HEK293 (cell line): ENCODE measurements around the gene YTHDC2.

Source experiments
- CTCF ChIA-PET: fragments of 350-600 bp; formaldehyde crosslinking; extraction: SDS; loops from one replicate; lab custom pipeline; 2021; ENCODE audit warnings: antibody characterized with exemption; lab: Yijun Ruan, JAX
- POLR2A ChIA-PET: fragments of 300-600 bp; formaldehyde crosslinking; extraction: SDS; loops from one replicate; lab custom pipeline; 2020; ENCODE audit warnings: antibody characterized with exemption, inconsistent platforms; lab: Yijun Ruan, JAX
- H3K27ac ChIP-seq: fragments of 200-500 bp; sonication (Bioruptor generic); 2 replicates; pipeline ENCODE4 v1.5.1; 2014; ENCODE audit warnings: low read depth, low read length, control low read depth, inconsistent platforms; ENCODE audit errors: extremely low read depth
- H3K36me3 ChIP-seq, 2 experiments: fragments of 200-500 bp in 1 of 2; sonication (Bioruptor generic) in 1 of 2; 1 replicate in 1 of 2; 2 replicates in 1 of 2; pipeline ENCODE4 v1.5.1; 2014 to 2017; ENCODE audit warnings: inconsistent platforms in 2 of 2, low read length in 2 of 2; ENCODE audit not compliant: control insufficient read depth in 2 of 2, insufficient read depth in 1 of 2
- H3K4me1 ChIP-seq: fragments of 200-500 bp; sonication (Bioruptor generic); 2 replicates; pipeline ENCODE4 v1.5.1; 2014; ENCODE audit warnings: mild to moderate bottlenecking, low read length, inconsistent platforms; ENCODE audit not compliant: control insufficient read depth, insufficient read depth
- H3K4me3 ChIP-seq: 2 replicates; pipeline ENCODE4 v1.5.1; 2011; ENCODE audit warnings: low read depth, mild to moderate bottlenecking, control low read depth, low read length, moderate library complexity
- H3K9me3 ChIP-seq: fragments of 200-500 bp; sonication (Bioruptor generic); 2 replicates; pipeline ENCODE4 v1.5.1; 2014; ENCODE audit warnings: low read depth, low read length, inconsistent platforms; ENCODE audit not compliant: control insufficient read depth, insufficient read depth
- FEZF1 ChIP-seq: fragments of 450-650 bp; formaldehyde crosslinking; IDR thresholded peaks from 2 replicates; pipeline ENCODE4 v1.5.1; 2016; ENCODE audit warnings: missing biosample characterization, missing genetic modification characterization
- GLIS1 ChIP-seq: fragments of 450-650 bp; formaldehyde crosslinking; IDR thresholded peaks from 2 replicates; pipeline ENCODE4 v1.5.1; 2016; ENCODE audit warnings: missing biosample characterization, missing genetic modification characterization
- KLF1 ChIP-seq: fragments of 450-650 bp; formaldehyde crosslinking; IDR thresholded peaks from 2 replicates; pipeline ENCODE4 v1.5.1; 2016; ENCODE audit warnings: missing biosample characterization, missing genetic modification characterization
- KLF16 ChIP-seq: fragments of 450-650 bp; formaldehyde crosslinking; IDR thresholded peaks from 2 replicates; pipeline ENCODE4 v1.5.1; 2017; ENCODE audit warnings: missing biosample characterization, missing genetic modification characterization
- SETDB1 ChIP-seq: IDR thresholded peaks from one replicate; pipeline ENCODE4 v1.6.1; 2017; ENCODE audit warnings: mild to moderate bottlenecking, low read length, moderate library complexity, mixed read lengths; ENCODE audit not compliant: insufficient read length
- SP7 ChIP-seq: fragments of 450-650 bp; formaldehyde crosslinking; IDR thresholded peaks from 2 replicates; pipeline ENCODE4 v1.5.1; 2016; ENCODE audit warnings: missing biosample characterization, missing genetic modification characterization
- ZBTB1 ChIP-seq: fragments of 450-650 bp; formaldehyde crosslinking; IDR thresholded peaks from 2 replicates; pipeline ENCODE4 v1.5.1; 2016; ENCODE audit warnings: missing biosample characterization, missing genetic modification characterization
- ZFP69B ChIP-seq: fragments of 450-650 bp; formaldehyde crosslinking; IDR thresholded peaks from 2 replicates; pipeline ENCODE4 v1.5.1; 2016; ENCODE audit warnings: missing biosample characterization, missing genetic modification characterization
- ZIC2 ChIP-seq: fragments of 450-650 bp; formaldehyde crosslinking; IDR thresholded peaks from 2 replicates; pipeline ENCODE4 v1.5.1; 2016; ENCODE audit warnings: missing biosample characterization, missing genetic modification characterization
- ZNF223 ChIP-seq: fragments of 450-650 bp; formaldehyde crosslinking; IDR thresholded peaks from 2 replicates; pipeline ENCODE4 v1.5.1; 2016; ENCODE audit warnings: missing biosample characterization, missing genetic modification characterization
- ZNF239 ChIP-seq: fragments of 450-650 bp; formaldehyde crosslinking; IDR thresholded peaks from 2 replicates; pipeline ENCODE4 v1.5.1; 2016; ENCODE audit warnings: missing biosample characterization, missing genetic modification characterization
- ZNF391 ChIP-seq: fragments of 450-650 bp; formaldehyde crosslinking; IDR thresholded peaks from 2 replicates; pipeline ENCODE4 v1.5.1; 2016; ENCODE audit warnings: low read depth, missing biosample characterization, missing genetic modification characterization, borderline replicate concordance
- ZNF426 ChIP-seq: fragments of 450-650 bp; formaldehyde crosslinking; IDR thresholded peaks from 2 replicates; pipeline ENCODE4 v1.5.1; 2017; ENCODE audit warnings: missing biosample characterization, missing genetic modification characterization, mild to moderate bottlenecking, inconsistent platforms, moderate library complexity
- ZNF529 ChIP-seq: fragments of 450-650 bp; formaldehyde crosslinking; IDR thresholded peaks from 2 replicates; pipeline ENCODE4 v1.5.1; 2017; ENCODE audit warnings: missing genetic modification characterization, missing biosample characterization; ENCODE audit not compliant: insufficient replicate concordance
- ZNF585B ChIP-seq: fragments of 450-650 bp; formaldehyde crosslinking; IDR thresholded peaks from 2 replicates; pipeline ENCODE4 v1.5.1; 2016; ENCODE audit warnings: missing biosample characterization, missing genetic modification characterization
- ZNF610 ChIP-seq: fragments of 450-650 bp; formaldehyde crosslinking; IDR thresholded peaks from 2 replicates; pipeline ENCODE4 v1.5.1; 2016; ENCODE audit warnings: missing biosample characterization, missing genetic modification characterization, borderline replicate concordance
- ZNF621 ChIP-seq: fragments of 450-650 bp; formaldehyde crosslinking; IDR thresholded peaks from 2 replicates; pipeline ENCODE4 v1.5.1; 2017; ENCODE audit warnings: missing biosample characterization, missing genetic modification characterization
- ZNF624 ChIP-seq: fragments of 450-650 bp; formaldehyde crosslinking; IDR thresholded peaks from 2 replicates; pipeline ENCODE4 v1.5.1; 2017; ENCODE audit warnings: missing biosample characterization, missing genetic modification characterization
- ZNF664 ChIP-seq: fragments of 450-650 bp; formaldehyde crosslinking; IDR thresholded peaks from 2 replicates; pipeline ENCODE4 v1.5.1; 2016; ENCODE audit warnings: missing biosample characterization, missing genetic modification characterization
- ZNF843 ChIP-seq: fragments of 450-650 bp; formaldehyde crosslinking; IDR thresholded peaks from 2 replicates; pipeline ENCODE4 v1.5.1; 2016; ENCODE audit warnings: missing biosample characterization, missing genetic modification characterization
- TF ChIP-seq, protein P1 (sequence below): fragments of 450-650 bp; formaldehyde crosslinking; IDR thresholded peaks from 2 replicates; pipeline ENCODE4 v1.5.1; 2016; ENCODE audit warnings: missing biosample characterization, missing genetic modification characterization
- TF ChIP-seq, protein P2 (sequence below): fragments of 450-650 bp; formaldehyde crosslinking; IDR thresholded peaks from 2 replicates; pipeline ENCODE4 v1.5.1; 2017; ENCODE audit warnings: missing biosample characterization, missing genetic modification characterization
- TF ChIP-seq, protein P3 (sequence below): fragments of 450-650 bp; formaldehyde crosslinking; IDR thresholded peaks from 2 replicates; pipeline ENCODE4 v1.5.1; 2016; ENCODE audit warnings: missing biosample characterization, missing genetic modification characterization
- TF ChIP-seq, protein P4 (sequence below): fragments of 450-650 bp; formaldehyde crosslinking; IDR thresholded peaks from 2 replicates; pipeline ENCODE4 v1.5.1; 2016; ENCODE audit warnings: missing biosample characterization, missing genetic modification characterization
- TF ChIP-seq, protein P5 (sequence below): IDR thresholded peaks from 2 replicates; pipeline ENCODE4 v1.6.1; 2011; ENCODE audit warnings: mild to moderate bottlenecking, low read depth, low read length, borderline replicate concordance
- TF ChIP-seq, protein P6 (sequence below): fragments of 450-650 bp; formaldehyde crosslinking; IDR thresholded peaks from 2 replicates; pipeline ENCODE4 v1.5.1; 2016; ENCODE audit warnings: missing biosample characterization, missing genetic modification characterization

YTHDC2 gene

DNA sequence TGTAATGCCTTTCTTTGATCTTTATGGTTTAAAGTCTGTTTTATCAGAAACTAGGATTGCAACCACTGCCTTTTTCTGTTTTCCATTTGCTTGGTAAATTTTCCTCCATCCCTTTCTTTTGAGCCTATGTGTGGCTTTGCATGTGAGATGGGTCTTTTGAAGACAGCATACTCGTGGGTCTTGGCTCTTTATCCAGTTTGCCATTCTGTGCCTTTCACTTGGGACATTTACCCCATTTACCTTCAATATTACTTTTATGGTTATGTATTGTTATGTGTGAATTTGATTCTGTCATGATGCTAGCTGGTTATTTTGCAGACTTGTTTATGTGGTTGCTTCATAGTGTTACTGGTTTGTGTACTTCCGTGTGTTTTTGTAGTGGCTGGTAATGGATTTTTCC is 59.2 kb downstream of the YTHDC2 start:
- Histone ChIP-seq H3K27ac (no peak overlapping the region), H3K9me3 (no peaks in the 10 kb centered on the region), H3K36me3 (peaks cover 30 to 47% of the 10 kb centered on the region in 2 experiments), H3K4me3 (no peak overlapping the region), H3K4me1 (no peaks in the 10 kb centered on the region)
- TF ChIP-seq ZNF391 (tag by site-specific recombination) = no peak
- TF ChIP-seq ZNF585B (tag by site-specific recombination) = no peak
- peak; percentile 91 for TF ChIP-seq ZNF529 (tag by site-specific recombination)
- no peak for TF ChIP-seq ZBTB1
- no peak for TF ChIP-seq ZNF664
- TF ChIP-seq GLIS1 (tag by site-specific recombination) = no peak
- TF ChIP-seq ZNF239 = no peak
- no peak for TF ChIP-seq ZNF624
- TF ChIP-seq ZNF426 (tag by site-specific recombination) = no peak
- TF ChIP-seq SETDB1 = peak; percentile 64
- TF ChIP-seq, protein P1, sequence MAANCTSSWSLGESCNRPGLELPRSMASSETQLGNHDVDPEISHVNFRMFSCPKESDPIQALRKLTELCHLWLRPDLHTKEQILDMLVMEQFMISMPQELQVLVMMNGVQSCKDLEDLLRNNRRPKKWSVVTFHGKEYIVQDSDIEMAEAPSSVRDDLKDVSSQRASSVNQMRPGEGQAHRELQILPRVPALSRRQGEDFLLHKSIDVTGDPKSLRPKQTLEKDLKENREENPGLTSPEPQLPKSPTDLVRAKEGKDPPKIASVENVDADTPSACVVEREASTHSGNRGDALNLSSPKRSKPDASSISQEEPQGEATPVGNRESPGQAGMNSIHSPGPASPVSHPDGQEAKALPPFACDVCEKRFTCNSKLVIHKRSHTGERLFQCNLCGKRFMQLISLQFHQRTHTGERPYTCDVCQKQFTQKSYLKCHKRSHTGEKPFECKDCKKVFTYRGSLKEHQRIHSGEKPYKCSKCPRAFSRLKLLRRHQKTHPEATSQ (tag by site-specific recombination) = no peak
- TF ChIP-seq KLF16 (tag by site-specific recombination) = no peak
- no peak for TF ChIP-seq ZFP69B (tag by site-specific recombination)
- ChIA-PET CTCF (interaction anchor here (0.7 to 0.8 kb wide), 2 partner anchors 35 to 804 kb away, joined by 3 to 4 read pairs; no protein-coding TSS in a partner anchor), POLR2A (no interaction called here)

DNA sequence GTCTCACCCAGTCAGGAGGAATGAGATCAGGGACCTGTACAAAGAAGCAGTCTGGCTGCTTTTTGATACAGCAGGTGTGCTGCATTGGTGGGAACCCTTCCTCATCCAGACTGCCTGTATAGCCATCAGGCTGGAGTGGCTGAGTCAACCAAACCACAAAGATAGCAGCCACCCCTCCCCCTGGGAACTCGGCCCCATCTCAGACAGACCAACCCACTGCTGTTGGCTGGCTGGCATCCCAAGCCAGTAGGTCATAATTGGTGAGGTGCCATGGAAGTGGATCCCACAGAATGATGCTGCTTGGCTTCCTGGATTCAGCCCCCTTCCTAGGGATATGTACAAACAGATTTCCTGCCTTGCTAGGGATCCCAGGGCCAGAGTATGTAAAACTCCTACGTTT is 60.9 kb downstream of the YTHDC2 start:
- TF ChIP-seq ZNF621 = no peak
- TF ChIP-seq SP7 (tag by site-specific recombination) = no peak
- TF ChIP-seq, protein P2, sequence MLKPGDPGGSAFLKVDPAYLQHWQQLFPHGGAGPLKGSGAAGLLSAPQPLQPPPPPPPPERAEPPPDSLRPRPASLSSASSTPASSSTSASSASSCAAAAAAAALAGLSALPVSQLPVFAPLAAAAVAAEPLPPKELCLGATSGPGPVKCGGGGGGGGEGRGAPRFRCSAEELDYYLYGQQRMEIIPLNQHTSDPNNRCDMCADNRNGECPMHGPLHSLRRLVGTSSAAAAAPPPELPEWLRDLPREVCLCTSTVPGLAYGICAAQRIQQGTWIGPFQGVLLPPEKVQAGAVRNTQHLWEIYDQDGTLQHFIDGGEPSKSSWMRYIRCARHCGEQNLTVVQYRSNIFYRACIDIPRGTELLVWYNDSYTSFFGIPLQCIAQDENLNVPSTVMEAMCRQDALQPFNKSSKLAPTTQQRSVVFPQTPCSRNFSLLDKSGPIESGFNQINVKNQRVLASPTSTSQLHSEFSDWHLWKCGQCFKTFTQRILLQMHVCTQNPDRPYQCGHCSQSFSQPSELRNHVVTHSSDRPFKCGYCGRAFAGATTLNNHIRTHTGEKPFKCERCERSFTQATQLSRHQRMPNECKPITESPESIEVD (tag by site-specific recombination) = no peak
- TF ChIP-seq, protein P3, sequence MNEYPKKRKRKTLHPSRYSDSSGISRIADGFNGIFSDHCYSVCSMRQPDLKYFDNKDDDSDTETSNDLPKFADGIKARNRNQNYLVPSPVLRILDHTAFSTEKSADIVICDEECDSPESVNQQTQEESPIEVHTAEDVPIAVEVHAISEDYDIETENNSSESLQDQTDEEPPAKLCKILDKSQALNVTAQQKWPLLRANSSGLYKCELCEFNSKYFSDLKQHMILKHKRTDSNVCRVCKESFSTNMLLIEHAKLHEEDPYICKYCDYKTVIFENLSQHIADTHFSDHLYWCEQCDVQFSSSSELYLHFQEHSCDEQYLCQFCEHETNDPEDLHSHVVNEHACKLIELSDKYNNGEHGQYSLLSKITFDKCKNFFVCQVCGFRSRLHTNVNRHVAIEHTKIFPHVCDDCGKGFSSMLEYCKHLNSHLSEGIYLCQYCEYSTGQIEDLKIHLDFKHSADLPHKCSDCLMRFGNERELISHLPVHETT = no peak
- TF ChIP-seq ZNF610 = no peak
- no peak for TF ChIP-seq ZIC2 (tag by site-specific recombination)
- TF ChIP-seq, protein P4, sequence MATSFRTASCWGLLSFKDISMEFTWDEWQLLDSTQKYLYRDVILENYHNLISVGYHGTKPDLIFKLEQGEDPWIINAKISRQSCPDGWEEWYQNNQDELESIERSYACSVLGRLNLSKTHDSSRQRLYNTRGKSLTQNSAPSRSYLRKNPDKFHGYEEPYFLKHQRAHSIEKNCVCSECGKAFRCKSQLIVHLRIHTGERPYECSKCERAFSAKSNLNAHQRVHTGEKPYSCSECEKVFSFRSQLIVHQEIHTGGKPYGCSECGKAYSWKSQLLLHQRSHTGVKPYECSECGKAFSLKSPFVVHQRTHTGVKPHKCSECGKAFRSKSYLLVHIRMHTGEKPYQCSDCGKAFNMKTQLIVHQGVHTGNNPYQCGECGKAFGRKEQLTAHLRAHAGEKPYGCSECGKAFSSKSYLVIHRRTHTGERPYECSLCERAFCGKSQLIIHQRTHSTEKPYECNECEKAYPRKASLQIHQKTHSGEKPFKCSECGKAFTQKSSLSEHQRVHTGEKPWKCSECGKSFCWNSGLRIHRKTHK (tag by site-specific recombination) = no peak
- TF ChIP-seq ZNF843 (tag by site-specific recombination) = no peak
- TF ChIP-seq, protein P5, sequence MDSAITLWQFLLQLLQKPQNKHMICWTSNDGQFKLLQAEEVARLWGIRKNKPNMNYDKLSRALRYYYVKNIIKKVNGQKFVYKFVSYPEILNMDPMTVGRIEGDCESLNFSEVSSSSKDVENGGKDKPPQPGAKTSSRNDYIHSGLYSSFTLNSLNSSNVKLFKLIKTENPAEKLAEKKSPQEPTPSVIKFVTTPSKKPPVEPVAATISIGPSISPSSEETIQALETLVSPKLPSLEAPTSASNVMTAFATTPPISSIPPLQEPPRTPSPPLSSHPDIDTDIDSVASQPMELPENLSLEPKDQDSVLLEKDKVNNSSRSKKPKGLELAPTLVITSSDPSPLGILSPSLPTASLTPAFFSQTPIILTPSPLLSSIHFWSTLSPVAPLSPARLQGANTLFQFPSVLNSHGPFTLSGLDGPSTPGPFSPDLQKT = no peak
- TF ChIP-seq ZNF223 = no peak
- TF ChIP-seq, protein P6, sequence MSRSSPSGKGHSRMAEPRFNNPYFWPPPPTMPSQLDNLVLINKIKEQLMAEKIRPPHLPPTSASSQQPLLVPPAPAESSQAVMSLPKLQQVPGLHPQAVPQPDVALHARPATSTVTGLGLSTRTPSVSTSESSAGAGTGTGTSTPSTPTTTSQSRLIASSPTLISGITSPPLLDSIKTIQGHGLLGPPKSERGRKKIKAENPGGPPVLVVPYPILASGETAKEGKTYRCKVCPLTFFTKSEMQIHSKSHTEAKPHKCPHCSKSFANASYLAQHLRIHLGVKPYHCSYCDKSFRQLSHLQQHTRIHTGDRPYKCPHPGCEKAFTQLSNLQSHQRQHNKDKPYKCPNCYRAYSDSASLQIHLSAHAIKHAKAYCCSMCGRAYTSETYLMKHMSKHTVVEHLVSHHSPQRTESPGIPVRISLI (tag by site-specific recombination) = no peak
- TF ChIP-seq FEZF1 (tag by site-specific recombination) = no peak
- no peak for TF ChIP-seq KLF1 (tag by site-specific recombination)
- TF ChIP-seq, all 188 proteins: peak for 0
- Histone ChIP-seq H3K4me1 (no peaks in the 10 kb centered on the region), H3K4me3 (no peak overlapping the region), H3K36me3 (peaks cover 17 to 35% of the 10 kb centered on the region in 2 experiments), H3K27ac (no peak overlapping the region), H3K9me3 (no peaks in the 10 kb centered on the region)
- POLR2A ChIA-PET = no interaction called here
- CTCF ChIA-PET = no interaction called here
